Measurements from ENCODE around the gene PDSS2. TPM values are rescaled to one million over a fixed set of nuclear protein-coding genes. Genes with fewer than 3 reads are reported as not detected.

Gene PDSS2
- total and polyA plus RNA-seq, 12 donors = 6.4 to 39.8 (median 27.6) TPM

- Histone ChIP-seq H3K4me3 (no peak overlapping the region), H3K9me3 (replicated peaks in 1 of 3) (peaks cover 0 to 11% (median 0%) of the 10 kb centered on the region in 3 donors), H3K27me3 (no peaks in the 10 kb centered on the region), H3K27ac (no peak overlapping the region), H3K36me3 (replicated peaks in 1 of 2) (no peaks in the 10 kb centered on the region), H3K4me1 (replicated peaks in 1 of 2) (no peaks in the 10 kb centered on the region)
- TF ChIP-seq POLR2A (IDR thresholded peaks at IDR 0.05) (no peak), CTCF (IDR thresholded peaks at IDR 0.05) (no peak)
- WGBS, 4 donors = 89 to 95% (median 91%) methylated on average over 7 of the region's 7 CpGs
- no peak for DNase-seq
- intact Hi-C loops (cut with DNase I) = no loop called here
These were observed 15.6 kb downstream of the PDSS2 start for GRCh38 chr6:107443608-107444267.

GRCh38 chr6:107442938-107443607 lies 16.3 kb downstream of the PDSS2 start:
- intact Hi-C loops (cut with DNase I) = no loop called here
- Histone ChIP-seq H3K4me1 (replicated peaks in 1 of 2) (no peaks in the 10 kb centered on the region), H3K27ac (no peak overlapping the region), H3K27me3 (no peaks in the 10 kb centered on the region), H3K9me3 (replicated peaks in 1 of 3) (peaks cover 0 to 10% (median 0%) of the 10 kb centered on the region in 3 donors), H3K36me3 (replicated peaks in 1 of 2) (no peaks in the 10 kb centered on the region), H3K4me3 (no peak overlapping the region)
- WGBS, 4 donors = 81 to 96% (median 94%) methylated on average over 2 of the region's 2 CpGs
- DNase-seq = no peak
- no peak for TF ChIP-seq CTCF (IDR thresholded peaks at IDR 0.05)
- no peak for TF ChIP-seq POLR2A (IDR thresholded peaks at IDR 0.05)

GRCh38 chr6:107441682-107442081 lies 17.7 kb downstream of the PDSS2 start:
- no peak overlapping the region for H3K4me3 ChIP-seq
- intact Hi-C loops (cut with DNase I) = no loop called here
- no peaks in the 10 kb centered on the region for H3K36me3 ChIP-seq (replicated peaks in 1 of 2)
- DNase-seq = no peak
- no peaks in the 10 kb centered on the region for H3K27me3 ChIP-seq
- no peak overlapping the region for H3K27ac ChIP-seq
- WGBS, 4 donors = 82 to 100% (median 100%) methylated on average over 1 of the region's 1 CpG
- H3K4me1 ChIP-seq (replicated peaks in 1 of 2) = no peaks in the 10 kb centered on the region
- no peaks in the 10 kb centered on the region for H3K9me3 ChIP-seq (replicated peaks in 1 of 3)
- no peak for TF ChIP-seq POLR2A (IDR thresholded peaks at IDR 0.05)
- no peak for TF ChIP-seq CTCF (IDR thresholded peaks at IDR 0.05)

- H3K27me3 ChIP-seq = no peaks in the 10 kb centered on the region
- no peak for DNase-seq
- H3K4me3 ChIP-seq = no peak overlapping the region
- intact Hi-C loops (cut with DNase I) = no loop called here
- no peak overlapping the region for H3K27ac ChIP-seq
- H3K4me1 ChIP-seq (replicated peaks in 1 of 2) = peaks cover 0 to 5% of the 10 kb centered on the region in 2 donors
- H3K9me3 ChIP-seq (replicated peaks in 1 of 3) = no peaks in the 10 kb centered on the region
- TF ChIP-seq POLR2A (IDR thresholded peaks at IDR 0.05) (no peak), CTCF (IDR thresholded peaks at IDR 0.05) (no peak)
- no peaks in the 10 kb centered on the region for H3K36me3 ChIP-seq (replicated peaks in 1 of 2)
These were observed 18.4 kb downstream of the PDSS2 start for GRCh38 chr6:107440936-107441335.
